Measurements from ENCODE around the gene CAMTA2.

Gene CAMTA2

GRCh38 chr17:4994081-4994595 lies 6.7 kb upstream of the CAMTA2 start:
- H3K9ac ChIP-seq (ENCODE audit: low read length), result no peak overlapping the region

GRCh38 chr17:4987767-4988567 lies 492 bp upstream of the CAMTA2 start:
- Histone ChIP-seq H3K9me3 (replicated peaks; ENCODE audit: insufficient read depth, low read length) (no peaks in the 10 kb centered on the region), H3K27ac (ENCODE audit: low read length) (peak overlapping the region; percentile 41; the same call in 1 of the 2 replicates), H3K9ac (ENCODE audit: low read length) (peak overlapping the region; percentile 83), H3K4me1 (ENCODE audit: low read length) (peaks cover 16% of the 10 kb centered on the region; the same call in 1 of the 2 replicates), H3K79me2 (ENCODE audit: low read length) (peaks cover 14% of the 10 kb centered on the region; the same call in 1 of the 2 replicates), H3K9me2 (replicated peaks; ENCODE audit: insufficient read depth, low read length) (no peaks in the 10 kb centered on the region), H3K4me2 (ENCODE audit: low read depth, low read length) (peak overlapping the region; percentile 98), H2AFZ (ENCODE audit: low read length) (peak overlapping the region; percentile 96), H3F3A (ENCODE audit: insufficient read depth, low read length) (0 out of 2 replicates have a peak, but pooled peaks cover 5% of the 10 kb centered on the region), H3K36me3 (replicated peaks; ENCODE audit: insufficient read depth, low read length) (no peaks in the 10 kb centered on the region), H4K20me1 (ENCODE audit: insufficient read depth, low read length) (no peaks in the 10 kb centered on the region), H3K4me3 (ENCODE audit: low read length) (peak overlapping the region; percentile 92), H3K27me3 (replicated peaks; ENCODE audit: insufficient read depth, low read length) (no peaks in the 10 kb centered on the region)
- TF ChIP-seq EZH2phosphoT487 (IDR thresholded peaks at IDR 0.05; ENCODE audit: low read length) (no peak), EZH2 (optimal IDR thresholded peaks at IDR 0.05; ENCODE audit: low read depth, low read length) (no peak), CTCF (IDR thresholded peaks at IDR 0.05; ENCODE audit: low read length) (no peak)
- no peak for DNase-seq

More at GRCh38 chr17:4994081-4994595, 6.7 kb upstream of the CAMTA2 start:
- Histone ChIP-seq H3K9me3 (replicated peaks; ENCODE audit: insufficient read depth, low read length) (no peaks in the 10 kb centered on the region), H2AFZ (ENCODE audit: low read length) (no peak overlapping the region), H3K27me3 (replicated peaks; ENCODE audit: insufficient read depth, low read length) (no peaks in the 10 kb centered on the region; the same call in 1 of the 2 replicates), H3K36me3 (replicated peaks; ENCODE audit: insufficient read depth, low read length) (no peaks in the 10 kb centered on the region), H4K20me1 (ENCODE audit: insufficient read depth, low read length) (no peaks in the 10 kb centered on the region), H3K79me2 (ENCODE audit: low read length) (peaks cover 12% of the 10 kb centered on the region), H3K4me2 (ENCODE audit: low read depth, low read length) (no peak overlapping the region), H3K27ac (ENCODE audit: low read length) (no peak overlapping the region), H3F3A (ENCODE audit: insufficient read depth, low read length) (peaks cover 10% of the 10 kb centered on the region; the same call in 1 of the 2 replicates), H3K9me2 (replicated peaks; ENCODE audit: insufficient read depth, low read length) (no peaks in the 10 kb centered on the region), H3K4me3 (ENCODE audit: low read length) (no peak overlapping the region), H3K4me1 (ENCODE audit: low read length) (peaks cover 16% of the 10 kb centered on the region)
- TF ChIP-seq EZH2 (optimal IDR thresholded peaks at IDR 0.05; ENCODE audit: low read depth, low read length), result no peak
- TF ChIP-seq EZH2phosphoT487 (IDR thresholded peaks at IDR 0.05; ENCODE audit: low read length), result no peak
- no peak for TF ChIP-seq CTCF (IDR thresholded peaks at IDR 0.05; ENCODE audit: low read length)
- DNase-seq, result no peak

- Histone ChIP-seq H3K9me2 (replicated peaks; ENCODE audit: insufficient read depth, low read length) (no peaks in the 10 kb centered on the region), H3F3A (ENCODE audit: insufficient read depth, low read length) (0 out of 2 replicates have a peak, but pooled peaks cover 3% of the 10 kb centered on the region), H3K4me3 (ENCODE audit: low read length) (peak overlapping the region; percentile 92), H3K9ac (ENCODE audit: low read length) (peak overlapping the region; percentile 83; the same call in 1 of the 2 replicates), H3K36me3 (replicated peaks; ENCODE audit: insufficient read depth, low read length) (no peaks in the 10 kb centered on the region), H3K4me2 (ENCODE audit: low read depth, low read length) (peak overlapping the region; percentile 98), H3K27me3 (replicated peaks; ENCODE audit: insufficient read depth, low read length) (no peaks in the 10 kb centered on the region), H3K27ac (ENCODE audit: low read length) (no peak overlapping the region), H3K79me2 (ENCODE audit: low read length) (peaks cover 14% of the 10 kb centered on the region; the same call in 1 of the 2 replicates), H3K9me3 (replicated peaks; ENCODE audit: insufficient read depth, low read length) (no peaks in the 10 kb centered on the region), H4K20me1 (ENCODE audit: insufficient read depth, low read length) (no peaks in the 10 kb centered on the region), H2AFZ (ENCODE audit: low read length) (peak overlapping the region; percentile 96; the same call in 1 of the 2 replicates), H3K4me1 (ENCODE audit: low read length) (peaks cover 16% of the 10 kb centered on the region; the same call in 1 of the 2 replicates)
- no peak for DNase-seq
- TF ChIP-seq CTCF (IDR thresholded peaks at IDR 0.05; ENCODE audit: low read length), result no peak
Measured at GRCh38 chr17:4986403-4986802, 1.1 kb downstream of the CAMTA2 start.
